GM18505 (cell line): Measurements from ENCODE around the gene KDSR.

Source experiments
- ATAC-seq: cut with Tn5 transposase; IDR thresholded peaks from one replicate; pipeline ENCODE4 v1.9.1; 2021; ENCODE audit not compliant: unreplicated experiment
- POLR2A ChIP-seq: IDR thresholded peaks from 4 replicates; pipeline ENCODE4 v1.6.1; 2011; ENCODE audit warnings: borderline replicate concordance; ENCODE audit not compliant: insufficient read depth, insufficient read length; ENCODE audit errors: extremely low read depth

The KDSR gene

GRCh38 chr18:63348508-63349136 is 18.4 kb downstream of the KDSR start:
- no peak for ATAC-seq
- no peak for TF ChIP-seq POLR2A

- no peak for ATAC-seq
- no peak for TF ChIP-seq POLR2A
Measured at GRCh38 chr18:63346480-63347183, 20.4 kb downstream of the KDSR start.

- no peak for TF ChIP-seq POLR2A
- no peak for ATAC-seq
Measured at GRCh38 chr18:63346031-63346430, 21.0 kb downstream of the KDSR start.

- TF ChIP-seq POLR2A = no peak
- no peak for ATAC-seq
Measured at GRCh38 chr18:63344918-63345317, 22.1 kb downstream of the KDSR start.

GRCh38 chr18:63344263-63344662 is 22.7 kb downstream of the KDSR start:
- ATAC-seq = no peak
- TF ChIP-seq POLR2A = no peak

GRCh38 chr18:63342206-63342605 is 24.8 kb downstream of the KDSR start:
- no peak for TF ChIP-seq POLR2A
- no peak for ATAC-seq

GRCh38 chr18:63339920-63340484 is 27.0 kb downstream of the KDSR start:
- TF ChIP-seq POLR2A = no peak
- ATAC-seq = no peak

- no peak for TF ChIP-seq POLR2A
- ATAC-seq = no peak
Measured at GRCh38 chr18:63336366-63337099, 30.5 kb downstream of the KDSR start.

- ATAC-seq = no peak
Measured at GRCh38 chr18:63331105-63331504, 35.9 kb downstream of the KDSR start.

GRCh38 chr18:63329431-63330145 is 37.4 kb downstream of the KDSR start:
- ATAC-seq = no peak
- no peak for TF ChIP-seq POLR2A

More at GRCh38 chr18:63331105-63331504, 35.9 kb downstream of the KDSR start:
- TF ChIP-seq POLR2A = no peak

- ATAC-seq = no peak
- no peak for TF ChIP-seq POLR2A
Measured at GRCh38 chr18:63326011-63326410, 41.0 kb downstream of the KDSR start.

GRCh38 chr18:63325086-63325686 is 41.8 kb downstream of the KDSR start:
- TF ChIP-seq POLR2A = no peak
- ATAC-seq = no peak
